Trophoblast cell (in vitro differentiated cells and primary cell): ENCODE measurements around the gene C5AR2.
"Not testable (repeated sequence)": the region's sequence is repeated elsewhere in the genome, so short reads cannot be mapped to it uniquely, and the experiment has no call there.

Source experiments
- DNase-seq, 2 donors: peaks; one replicate each; pipeline ENCODE4 v3.0.0-alpha.2; 2016
- H2AFZ ChIP-seq: 2 replicates; pipeline ENCODE4 v1.6.1; 2013; ENCODE audit warnings: low read length, moderate library complexity, mild to moderate bottlenecking; ENCODE audit not compliant: insufficient read depth, poor library complexity
- H2AK5ac ChIP-seq: 2 replicates; pipeline ENCODE4 v1.6.1; 2013; ENCODE audit warnings: mild to moderate bottlenecking, low read length
- H2BK120ac ChIP-seq: 2 replicates; pipeline ENCODE4 v1.6.1; 2013; ENCODE audit warnings: low read length, mild to moderate bottlenecking, moderate library complexity; ENCODE audit not compliant: insufficient read depth, poor library complexity
- H2BK12ac ChIP-seq: 2 replicates; pipeline ENCODE4 v1.6.1; 2013; ENCODE audit warnings: mild to moderate bottlenecking, low read length, moderate library complexity
- H2BK5ac ChIP-seq: 2 replicates; pipeline ENCODE4 v1.6.1; 2013; ENCODE audit warnings: low read length, low read depth, moderate library complexity, mild to moderate bottlenecking; ENCODE audit not compliant: poor library complexity
- H3K14ac ChIP-seq: 2 replicates; pipeline ENCODE4 v1.6.1; 2013; ENCODE audit warnings: mild to moderate bottlenecking, low read length
- H3K18ac ChIP-seq: 2 replicates; pipeline ENCODE4 v1.6.1; 2013; ENCODE audit warnings: mild to moderate bottlenecking, low read length
- H3K23ac ChIP-seq: 2 replicates; pipeline ENCODE4 v1.6.1; 2013; ENCODE audit warnings: low read length
- H3K27ac ChIP-seq: 2 replicates; pipeline ENCODE4 v1.5.1; 2013; ENCODE audit warnings: low read depth, mild to moderate bottlenecking, inconsistent platforms, low read length, moderate library complexity
- H3K27me3 ChIP-seq: 2 replicates; pipeline ENCODE4 v1.6.1; 2013; ENCODE audit warnings: inconsistent platforms, mild to moderate bottlenecking, low read length, moderate library complexity; ENCODE audit not compliant: insufficient read depth
- H3K36me3 ChIP-seq, 2 experiments: 1 replicate in 1 of 2; 2 replicates in 1 of 2; pipeline ENCODE4 v1.6.1; 2013; ENCODE audit warnings: low read length in 2 of 2, mild to moderate bottlenecking in 2 of 2, moderate library complexity in 1 of 2; ENCODE audit not compliant: insufficient read depth in 2 of 2, control insufficient read depth in 1 of 2
- H3K4ac ChIP-seq: 2 replicates; pipeline ENCODE4 v1.6.1; 2013; ENCODE audit warnings: low read depth, mild to moderate bottlenecking, low read length, moderate library complexity
- H3K4me1 ChIP-seq, 2 experiments: 1 replicate in 1 of 2; 2 replicates in 1 of 2; pipeline ENCODE4 v1.6.1; 2013; ENCODE audit warnings: low read length in 2 of 2, mild to moderate bottlenecking in 2 of 2, moderate library complexity in 1 of 2; ENCODE audit not compliant: insufficient read depth in 2 of 2, control insufficient read depth in 1 of 2
- H3K4me2 ChIP-seq: 2 replicates; pipeline ENCODE4 v1.6.1; 2013; ENCODE audit warnings: inconsistent platforms, mild to moderate bottlenecking, low read length, moderate library complexity
- H3K4me3 ChIP-seq: 2 replicates; pipeline ENCODE4 v1.5.1; 2013; ENCODE audit warnings: mild to moderate bottlenecking, low read depth, low read length, inconsistent platforms
- H3K79me1 ChIP-seq: one replicate; pipeline ENCODE4 v1.6.1; 2013; ENCODE audit warnings: low read length
- H3K79me2 ChIP-seq: 2 replicates; pipeline ENCODE4 v1.6.1; 2013; ENCODE audit warnings: low read length, mild to moderate bottlenecking; ENCODE audit not compliant: control insufficient read depth, insufficient read depth, poor library complexity
- H3K9ac ChIP-seq: 2 replicates; pipeline ENCODE4 v1.6.1; 2013; ENCODE audit warnings: mild to moderate bottlenecking, low read length
- H3K9me3 ChIP-seq: 2 replicates; pipeline ENCODE4 v1.6.1; 2013; ENCODE audit warnings: low read depth, mild to moderate bottlenecking, control low read depth, inconsistent platforms, low read length; ENCODE audit not compliant: insufficient read depth
- H4K12ac ChIP-seq: 2 replicates; pipeline ENCODE4 v1.6.1; 2013; ENCODE audit warnings: low read depth, mild to moderate bottlenecking, low read length, moderate library complexity
- H4K8ac ChIP-seq: 2 replicates; pipeline ENCODE4 v1.6.1; 2013; ENCODE audit warnings: low read depth, mild to moderate bottlenecking, low read length, moderate library complexity
- H4K91ac ChIP-seq: one replicate; pipeline ENCODE4 v1.6.1; 2013; ENCODE audit warnings: low read depth, mild to moderate bottlenecking, low read length, moderate library complexity
- WGBS: extraction: QIAGEN DNeasy Blood & Tissue Kit; methylation state at CpG from one replicate; pipeline ENCODE4 v1.1.7; 2013; ENCODE audit warnings: missing lambda C conversion rate; ENCODE audit not compliant: insufficient read length, insufficient coverage; ENCODE audit errors: extremely low coverage; 5-methylcytosine and 5-hydroxymethylcytosine counted together

Gene C5AR2

GRCh38 chr19:47300867-47301266 lies 31.1 kb upstream of the C5AR2 start:
- H3K9me3 ChIP-seq, H4K12ac ChIP-seq, H3K79me2 ChIP-seq, H4K91ac ChIP-seq, H3K4me1 ChIP-seq, H3K14ac ChIP-seq, H3K36me3 ChIP-seq, H2BK12ac ChIP-seq, DNase-seq, H3K4me2 ChIP-seq, H2AFZ ChIP-seq, H3K18ac ChIP-seq, H3K23ac ChIP-seq, H4K8ac ChIP-seq, H3K79me1 ChIP-seq, H2AK5ac ChIP-seq, H3K9ac ChIP-seq, H3K27me3 ChIP-seq, H3K4ac ChIP-seq, H2BK120ac ChIP-seq, H3K27ac ChIP-seq, H3K4me3 ChIP-seq, H2BK5ac ChIP-seq: not testable (repeated sequence)
- whole genome bisulfite sequencing, result no CpG with 5 or more reads among the region's 14 CpGs

- no peaks in the 10 kb centered on the region for H3K79me2 ChIP-seq
Measured at GRCh38 chr19:47302249-47302648, 29.7 kb upstream of the C5AR2 start.

DNA sequence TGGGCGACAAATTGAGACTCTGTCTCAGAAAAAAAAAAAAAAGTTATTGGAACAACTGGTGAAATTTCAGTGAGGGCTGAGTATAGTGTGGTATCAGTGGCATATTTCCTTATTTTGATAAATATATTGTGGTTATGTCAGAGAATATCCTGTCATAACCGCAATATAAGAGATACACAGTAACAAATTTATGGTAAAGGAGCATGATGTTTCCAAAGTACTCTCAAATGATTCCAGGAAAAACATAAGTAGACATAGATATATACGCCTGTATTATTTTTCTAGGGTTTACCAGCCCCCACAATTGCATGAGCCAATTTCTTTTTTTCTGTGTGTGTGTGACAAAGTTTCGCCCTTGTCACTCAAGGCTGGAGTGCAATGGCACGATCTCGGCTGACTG lies 28.0 kb upstream of the C5AR2 start:
- no peaks in the 10 kb centered on the region for H3K79me2 ChIP-seq
- H3K36me3 ChIP-seq, result no peaks in the 10 kb centered on the region
- no peak for DNase-seq
- no peak overlapping the region for H2AFZ ChIP-seq
- no peak overlapping the region for H4K91ac ChIP-seq
- no peak overlapping the region for H4K12ac ChIP-seq
- H3K79me1 ChIP-seq, result no peaks in the 10 kb centered on the region
- no peak overlapping the region for H3K23ac ChIP-seq
- H3K4me2 ChIP-seq, result no peak overlapping the region
- H2BK5ac ChIP-seq, result no peak overlapping the region
- no peak overlapping the region for H3K18ac ChIP-seq
- no peak overlapping the region for H2BK12ac ChIP-seq
- H3K9me3 ChIP-seq, result no peaks in the 10 kb centered on the region
- no peak overlapping the region for H3K27ac ChIP-seq
- no peak overlapping the region for H3K9ac ChIP-seq
- no peak overlapping the region for H3K14ac ChIP-seq
- H3K4ac ChIP-seq, result no peak overlapping the region
- no peak overlapping the region for H2AK5ac ChIP-seq
- no peaks in the 10 kb centered on the region for H3K27me3 ChIP-seq
- no peak overlapping the region for H4K8ac ChIP-seq
- H2BK120ac ChIP-seq, result no peak overlapping the region
- no peak overlapping the region for H3K4me3 ChIP-seq
- no CpG with 5 or more reads among the region's 6 CpGs for WGBS
- peaks cover 0 to 2% of the 10 kb centered on the region in 2 experiments for H3K4me1 ChIP-seq

More at GRCh38 chr19:47302249-47302648, 29.7 kb upstream of the C5AR2 start:
- Histone ChIP-seq H2BK12ac (no peak overlapping the region), H4K8ac (no peak overlapping the region), H3K18ac (no peak overlapping the region), H3K9ac (no peak overlapping the region), H3K4me2 (no peak overlapping the region), H2BK120ac (no peak overlapping the region), H3K27ac (no peak overlapping the region), H3K79me1 (no peaks in the 10 kb centered on the region), H2AK5ac (no peak overlapping the region), H3K36me3 (no peaks in the 10 kb centered on the region), H3K27me3 (no peaks in the 10 kb centered on the region), H3K9me3 (no peaks in the 10 kb centered on the region), H2AFZ (no peak overlapping the region), H4K91ac (no peak overlapping the region), H3K4me1 (peaks cover 0 to 2% of the 10 kb centered on the region in 2 experiments), H3K23ac (no peak overlapping the region), H3K14ac (no peak overlapping the region), H4K12ac (no peak overlapping the region), H3K4me3 (no peak overlapping the region), H3K4ac (no peak overlapping the region), H2BK5ac (no peak overlapping the region)
- no peak for DNase-seq
- WGBS, result no CpG with 5 or more reads among the region's 10 CpGs

GRCh38 chr19:47305309-47305751 lies 26.6 kb upstream of the C5AR2 start:
- Histone ChIP-seq H3K4me3 (no peak overlapping the region), H2BK120ac (no peak overlapping the region), H3K4ac (no peak overlapping the region), H3K4me2 (no peak overlapping the region), H4K8ac (no peak overlapping the region), H3K79me1 (no peaks in the 10 kb centered on the region), H2AK5ac (no peak overlapping the region), H3K36me3 (no peaks in the 10 kb centered on the region), H3K14ac (no peak overlapping the region), H3K18ac (no peak overlapping the region), H3K9ac (no peak overlapping the region), H3K23ac (no peak overlapping the region), H4K12ac (no peak overlapping the region), H3K4me1 (peaks cover 0 to 2% of the 10 kb centered on the region in 2 experiments), H2BK12ac (no peak overlapping the region), H3K27ac (no peak overlapping the region), H3K79me2 (no peaks in the 10 kb centered on the region), H3K27me3 (no peaks in the 10 kb centered on the region), H4K91ac (no peak overlapping the region), H3K9me3 (no peaks in the 10 kb centered on the region), H2BK5ac (no peak overlapping the region), H2AFZ (no peak overlapping the region)
- WGBS, result no CpG with 5 or more reads among the region's 14 CpGs
- peak; percentile 91 to 99 for DNase-seq
